Astrocyte (in vitro differentiated cells and primary cell): ENCODE results near the gene PCCA. TPM values are rescaled to one million over a fixed set of nuclear protein-coding genes. Genes with fewer than 3 reads are reported as not detected.

ENCODE experiments used
- DNase-seq: peaks from one replicate; pipeline ENCODE4 v3.0.0-alpha.2; 2010; ENCODE audit warnings: low read depth
- FAIRE-seq: peaks from 2 replicates; lab custom pipeline; 2011; peaks lifted over from hg19 to GRCh38; lab: Jason Lieb, UNC
- H2AFZ ChIP-seq: 2 replicates; pipeline ENCODE4 v1.6.0; 2012; ENCODE audit warnings: low read depth, low read length, inconsistent platforms
- H3K27ac ChIP-seq: 2 replicates; pipeline ENCODE4 v1.5.1; 2011; ENCODE audit warnings: low read depth, low read length, inconsistent platforms
- H3K27me3 ChIP-seq: 2 replicates; pipeline ENCODE4 v1.6.0; 2011; ENCODE audit warnings: low read length, inconsistent platforms; ENCODE audit not compliant: insufficient read depth
- H3K36me3 ChIP-seq: 2 replicates; pipeline ENCODE4 v1.5.1; 2011; ENCODE audit warnings: low read length, inconsistent platforms; ENCODE audit not compliant: insufficient read depth
- H3K4me1 ChIP-seq: 2 replicates; pipeline ENCODE4 v1.5.1; 2011; ENCODE audit warnings: low read length, inconsistent platforms; ENCODE audit not compliant: insufficient read depth
- H3K4me2 ChIP-seq: 2 replicates; pipeline ENCODE4 v1.6.0; 2012; ENCODE audit warnings: low read length, inconsistent platforms
- H3K4me3 ChIP-seq: 2 replicates; pipeline ENCODE4 v1.5.1; 2011; ENCODE audit warnings: low read depth, mild to moderate bottlenecking, low read length, inconsistent platforms; ENCODE audit not compliant: insufficient read depth
- H3K79me2 ChIP-seq: 2 replicates; pipeline ENCODE4 v1.6.0; 2012; ENCODE audit warnings: mild to moderate bottlenecking, low read length, inconsistent platforms; ENCODE audit not compliant: insufficient read depth
- H3K9ac ChIP-seq: 2 replicates; pipeline ENCODE4 v1.6.0; 2012; ENCODE audit warnings: mild to moderate bottlenecking, low read length, inconsistent platforms
- H3K9me3 ChIP-seq: 2 replicates; pipeline ENCODE4 v1.5.1; 2012; ENCODE audit warnings: low read depth, mild to moderate bottlenecking, low read length, inconsistent platforms; ENCODE audit not compliant: insufficient read depth
- H4K20me1 ChIP-seq: 2 replicates; pipeline ENCODE4 v1.6.0; 2012; ENCODE audit warnings: low read length, inconsistent platforms; ENCODE audit not compliant: insufficient read depth
- H3K27ac Mint-ChIP-seq: one replicate; pipeline ENCODE4 v1.8.0; 2021; ENCODE audit warnings: mild to moderate bottlenecking, mixed read lengths; ENCODE audit not compliant: unreplicated experiment
- H3K27me3 Mint-ChIP-seq: one replicate; pipeline ENCODE4 v1.8.0; 2021; ENCODE audit warnings: low read depth, mixed read lengths; ENCODE audit not compliant: unreplicated experiment
- H3K36me3 Mint-ChIP-seq: one replicate; pipeline ENCODE4 v1.8.0; 2021; ENCODE audit warnings: low read depth, mixed read lengths; ENCODE audit not compliant: unreplicated experiment
- H3K4me1 Mint-ChIP-seq: one replicate; pipeline ENCODE4 v1.8.0; 2021; ENCODE audit warnings: low read depth, mixed read lengths; ENCODE audit not compliant: unreplicated experiment
- H3K4me3 Mint-ChIP-seq: one replicate; pipeline ENCODE4 v1.8.0; 2021; ENCODE audit warnings: mild to moderate bottlenecking, moderate library complexity, mixed read lengths; ENCODE audit not compliant: unreplicated experiment
- H3K9me3 Mint-ChIP-seq: one replicate; pipeline ENCODE4 v1.8.0; 2021; ENCODE audit warnings: mild to moderate bottlenecking, mixed read lengths; ENCODE audit not compliant: unreplicated experiment
- CTCF ChIP-seq: IDR thresholded peaks from 2 replicates; pipeline ENCODE4 v1.5.1; 2011; ENCODE audit warnings: low read depth, mild to moderate bottlenecking, inconsistent platforms, low read length, moderate library complexity; ENCODE audit not compliant: insufficient read depth
- EZH2 ChIP-seq: IDR thresholded peaks from 2 replicates; pipeline ENCODE4 v1.6.1; 2012; ENCODE audit warnings: mild to moderate bottlenecking, low read length, inconsistent platforms; ENCODE audit not compliant: insufficient read depth
- total RNA-seq: library from RNA; stranded (reverse); gene quantifications from 2 replicates; pipeline ENCODE4 v1.2.1, GENCODE V29; 2021

PCCA gene
- total RNA-seq, 1 donor from 2014 or later, result 13.9 TPM

GRCh38 chr13:100112186-100112838 is 23.4 kb downstream of the PCCA start:
- no peak for FAIRE-seq
- H3K27ac ChIP-seq, result no peak overlapping the region
- Mint-ChIP-seq H3K9me3 (no peaks in the 10 kb centered on the region), H3K4me3 (no peak overlapping the region), H3K27ac (no peak overlapping the region), H3K36me3 (peaks cover 4% of the 10 kb centered on the region), H3K4me1 (no peaks in the 10 kb centered on the region), H3K27me3 (no peaks in the 10 kb centered on the region)
- no peak overlapping the region for H3K4me2 ChIP-seq
- H3K4me3 ChIP-seq, result no peak overlapping the region
- H3K79me2 ChIP-seq, result peaks cover 11% of the 10 kb centered on the region
- TF ChIP-seq EZH2 (no peak), CTCF (no peak)
- H3K9me3 ChIP-seq, result no peaks in the 10 kb centered on the region
- peaks cover 9% of the 10 kb centered on the region for H4K20me1 ChIP-seq
- no peaks in the 10 kb centered on the region for H3K27me3 ChIP-seq
- no peaks in the 10 kb centered on the region for H3K36me3 ChIP-seq
- H3K4me1 ChIP-seq, result no peaks in the 10 kb centered on the region
- H2AFZ ChIP-seq, result no peak overlapping the region
- no peak for DNase-seq
- no peak overlapping the region for H3K9ac ChIP-seq

GRCh38 chr13:100115693-100116254 is 26.9 kb downstream of the PCCA start:
- no peak for TF ChIP-seq EZH2
- no peak for TF ChIP-seq CTCF
- H3K4me2 ChIP-seq, result no peak overlapping the region
- peaks cover 16% of the 10 kb centered on the region for H3K36me3 Mint-ChIP-seq

GRCh38 chr13:100124265-100124664 is 35.4 kb downstream of the PCCA start:
- Histone ChIP-seq H3K27ac (peak overlapping the region; percentile 15), H3K4me3 (no peak overlapping the region), H4K20me1 (no peaks in the 10 kb centered on the region), H3K36me3 (peaks cover 5% of the 10 kb centered on the region), H3K9me3 (peaks cover 3% of the 10 kb centered on the region), H3K9ac (no peak overlapping the region), H3K79me2 (no peaks in the 10 kb centered on the region), H2AFZ (no peak overlapping the region), H3K4me2 (peak overlapping the region; percentile 13), H3K27me3 (no peaks in the 10 kb centered on the region), H3K4me1 (peaks cover 2% of the 10 kb centered on the region)
- FAIRE-seq, result no peak
- Mint-ChIP-seq H3K4me1 (peaks cover 19% of the 10 kb centered on the region), H3K27me3 (no peaks in the 10 kb centered on the region), H3K27ac (no peak overlapping the region), H3K36me3 (peaks cover 12% of the 10 kb centered on the region), H3K9me3 (peaks cover 11% of the 10 kb centered on the region), H3K4me3 (no peak overlapping the region)
- DNase-seq, result peak; percentile 38
- TF ChIP-seq CTCF, result no peak
- no peak for TF ChIP-seq EZH2

More at GRCh38 chr13:100115693-100116254, 26.9 kb downstream of the PCCA start:
- Mint-ChIP-seq H3K4me1 (no peaks in the 10 kb centered on the region), H3K9me3 (peaks cover 4% of the 10 kb centered on the region), H3K27ac (no peak overlapping the region), H3K27me3 (no peaks in the 10 kb centered on the region), H3K4me3 (no peak overlapping the region)
- no peaks in the 10 kb centered on the region for H3K27me3 ChIP-seq
- DNase-seq (no peak), FAIRE-seq (no peak)
- H3K9ac ChIP-seq, result no peak overlapping the region
- no peaks in the 10 kb centered on the region for H3K9me3 ChIP-seq
- no peak overlapping the region for H3K27ac ChIP-seq
- no peaks in the 10 kb centered on the region for H4K20me1 ChIP-seq
- H3K4me3 ChIP-seq, result no peak overlapping the region
- no peaks in the 10 kb centered on the region for H3K4me1 ChIP-seq
- H3K79me2 ChIP-seq, result no peaks in the 10 kb centered on the region
- no peak overlapping the region for H2AFZ ChIP-seq
- no peaks in the 10 kb centered on the region for H3K36me3 ChIP-seq
